ACC112 (cell line): Measurements from ENCODE around the gene ZFC3H1.
"Not testable (repeated sequence)": the region's sequence is repeated elsewhere in the genome, so short reads cannot be mapped to it uniquely, and the experiment has no call there.

Experiments used
- H2AFZ ChIP-seq: fragments of 200-600 bp; sonication (generic); one replicate; pipeline ENCODE4 v1.6.0; 2017; ENCODE audit warnings: antibody characterized with exemption, low read length; ENCODE audit not compliant: unreplicated experiment
- H3K27ac ChIP-seq: fragments of 200-600 bp; sonication (generic); 2 replicates; pipeline ENCODE4 v1.5.1; 2014; ENCODE audit warnings: low read depth, mild to moderate bottlenecking, antibody characterized with exemption, low read length, moderate library complexity
- H3K27me3 ChIP-seq: fragments of 200-600 bp; sonication (generic); 2 replicates; pipeline ENCODE4 v1.6.1; 2014; ENCODE audit warnings: mild to moderate bottlenecking, antibody characterized with exemption, low read length, moderate library complexity, mixed read lengths; ENCODE audit not compliant: insufficient read depth
- H3K36me3 ChIP-seq: fragments of 200-600 bp; sonication (generic); 2 replicates; pipeline ENCODE4 v1.6.1; 2016; ENCODE audit warnings: mild to moderate bottlenecking, antibody characterized with exemption, low read length, moderate library complexity, mixed read lengths; ENCODE audit not compliant: insufficient read depth
- H3K4me1 ChIP-seq: fragments of 200-600 bp; sonication (generic); one replicate; pipeline ENCODE4 v1.6.1; 2016; ENCODE audit warnings: low read length, mixed read lengths; ENCODE audit not compliant: insufficient read depth, unreplicated experiment, control insufficient read depth
- H3K4me3 ChIP-seq: fragments of 200-600 bp; sonication (generic); 2 replicates; pipeline ENCODE4 v1.5.1; 2014; ENCODE audit warnings: mild to moderate bottlenecking, low read depth, low read length
- H3K79me2 ChIP-seq: fragments of 200-600 bp; sonication (generic); one replicate; pipeline ENCODE4 v1.6.0; 2016; ENCODE audit warnings: low read length; ENCODE audit not compliant: control insufficient read depth, unreplicated experiment, insufficient read depth

The ZFC3H1 gene

DNA sequence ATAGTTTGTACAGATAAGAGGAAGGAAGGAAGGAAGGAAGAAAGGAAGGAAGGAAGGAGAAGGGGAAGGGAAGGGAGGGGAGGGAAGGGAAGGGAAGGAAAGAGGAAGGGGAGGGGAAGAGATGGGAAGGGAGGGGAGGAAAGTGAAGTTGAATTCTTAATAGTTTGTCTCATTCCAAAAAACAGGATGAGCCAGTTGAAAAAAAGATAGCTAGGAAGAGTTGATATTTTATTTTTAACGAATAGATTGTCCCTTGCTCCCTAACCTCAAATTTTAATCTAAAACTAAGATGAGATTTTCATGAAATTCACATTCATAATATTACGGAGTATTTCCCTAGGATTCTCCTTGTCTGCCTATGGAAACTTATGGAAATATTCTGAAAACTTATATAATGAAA is 80.7 kb downstream of the ZFC3H1 start:
- Histone ChIP-seq H3K4me3 (no peak overlapping the region), H3K27me3 (peaks cover 10% of the 10 kb centered on the region; the same call in 1 of the 2 replicates), H3K27ac (no peak overlapping the region), H3K79me2 (no peaks in the 10 kb centered on the region), H2AFZ (no peak overlapping the region), H3K4me1 (no peaks in the 10 kb centered on the region), H3K36me3 (no peaks in the 10 kb centered on the region)

DNA sequence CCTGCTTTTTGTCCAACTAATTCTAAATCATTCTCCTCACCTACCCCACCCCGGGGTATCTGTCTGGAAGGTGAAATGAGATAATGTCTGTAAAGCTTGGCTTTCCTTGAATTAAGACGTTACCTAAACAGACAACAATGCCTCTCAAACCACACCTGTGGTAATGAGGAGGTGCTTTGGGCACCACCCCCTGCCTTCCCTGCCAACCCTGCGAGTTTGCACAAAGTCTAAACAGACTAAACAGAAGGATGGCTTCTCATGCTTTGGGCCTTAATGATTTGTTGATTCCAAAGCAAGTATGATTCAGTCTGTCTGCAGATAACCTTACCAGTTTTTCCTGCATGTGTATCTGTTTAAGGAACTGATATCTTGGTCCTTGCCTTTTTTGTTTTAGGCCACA is 82.4 kb downstream of the ZFC3H1 start:
- H3K79me2 ChIP-seq, result no peaks in the 10 kb centered on the region
- no peak overlapping the region for H2AFZ ChIP-seq
- peaks cover 10% of the 10 kb centered on the region; the same call in 1 of the 2 replicates for H3K27me3 ChIP-seq
- H3K36me3 ChIP-seq, result no peaks in the 10 kb centered on the region
- H3K4me1 ChIP-seq, result no peaks in the 10 kb centered on the region
- no peak overlapping the region for H3K4me3 ChIP-seq
- no peak overlapping the region for H3K27ac ChIP-seq

DNA sequence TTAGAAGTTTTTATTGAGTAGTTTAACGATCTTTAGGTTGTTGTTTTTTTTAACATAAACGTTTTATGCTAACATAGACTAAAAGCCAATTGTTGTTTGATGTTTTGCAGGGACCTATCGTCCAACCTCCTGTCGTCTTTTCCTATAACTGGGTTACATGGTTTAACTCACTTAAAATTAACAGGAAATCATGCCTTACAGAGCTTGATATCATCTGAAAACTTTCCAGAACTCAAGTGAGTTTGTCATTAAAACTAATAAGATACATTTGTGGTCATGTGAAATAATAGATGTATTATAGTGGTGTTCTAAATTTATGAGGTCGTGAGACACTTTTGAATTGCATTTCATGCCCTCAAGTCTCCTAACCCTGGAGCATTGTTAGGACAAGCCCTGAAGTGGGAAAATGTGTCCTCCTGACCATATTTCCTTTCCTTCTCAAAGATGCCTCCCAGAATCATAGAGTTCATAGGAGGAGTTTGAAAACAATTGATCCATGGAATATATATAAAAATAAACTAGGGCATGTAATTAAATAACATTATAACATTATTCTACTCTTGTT is 84.9 kb downstream of the ZFC3H1 start:
- Histone ChIP-seq H3K79me2 (no peaks in the 10 kb centered on the region), H2AFZ (no peak overlapping the region), H3K27me3 (no peaks in the 10 kb centered on the region), H3K27ac (no peak overlapping the region), H3K4me1 (no peaks in the 10 kb centered on the region), H3K36me3 (no peaks in the 10 kb centered on the region), H3K4me3 (no peak overlapping the region)

DNA sequence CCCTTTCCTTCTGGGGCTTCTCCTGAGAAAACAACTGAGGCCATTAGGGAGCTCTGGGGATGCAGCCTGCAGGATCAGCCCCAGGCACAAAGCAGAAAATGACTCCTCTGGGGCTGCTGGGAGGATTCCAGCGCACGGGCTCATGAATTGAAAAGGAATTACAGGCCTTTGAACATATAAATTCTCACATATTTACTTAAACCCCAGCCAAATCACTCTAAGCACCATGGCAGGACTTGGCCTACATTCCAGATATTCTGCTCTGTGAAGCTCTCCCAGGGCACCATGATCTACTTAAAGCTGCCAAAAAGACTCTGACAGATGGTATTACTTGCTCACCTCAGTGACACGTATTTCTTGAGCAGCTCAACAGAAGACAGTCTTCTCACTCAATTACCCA is 87.2 kb downstream of the ZFC3H1 start:
- Histone ChIP-seq H3K27ac (no peak overlapping the region), H3K36me3 (no peaks in the 10 kb centered on the region), H3K4me3 (no peak overlapping the region), H3K27me3 (no peaks in the 10 kb centered on the region), H3K4me1 (no peaks in the 10 kb centered on the region), H2AFZ (no peak overlapping the region), H3K79me2 (no peaks in the 10 kb centered on the region)

DNA sequence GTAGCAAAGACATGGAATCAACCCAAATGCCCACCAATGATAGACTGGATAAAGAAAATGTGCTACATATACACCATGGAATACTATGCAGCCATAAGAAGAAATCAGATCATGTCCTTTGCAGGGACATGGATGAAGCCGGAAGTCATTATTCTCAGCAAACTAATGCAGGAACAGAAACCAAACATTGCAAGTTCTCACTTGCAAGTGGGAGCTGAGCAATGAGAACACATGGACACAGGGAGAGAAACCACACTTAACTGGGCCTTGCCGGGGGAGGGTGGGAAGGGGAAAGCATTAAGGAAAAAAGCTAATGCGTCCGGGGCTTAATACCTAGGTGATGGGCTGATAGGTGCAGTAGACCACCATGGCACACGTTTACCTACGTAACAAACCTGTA is 93.8 kb downstream of the ZFC3H1 start:
- not testable (repeated sequence) for H3K27ac ChIP-seq, H3K36me3 ChIP-seq
- H3K27me3 ChIP-seq, result peaks cover 11% of the 10 kb centered on the region

DNA sequence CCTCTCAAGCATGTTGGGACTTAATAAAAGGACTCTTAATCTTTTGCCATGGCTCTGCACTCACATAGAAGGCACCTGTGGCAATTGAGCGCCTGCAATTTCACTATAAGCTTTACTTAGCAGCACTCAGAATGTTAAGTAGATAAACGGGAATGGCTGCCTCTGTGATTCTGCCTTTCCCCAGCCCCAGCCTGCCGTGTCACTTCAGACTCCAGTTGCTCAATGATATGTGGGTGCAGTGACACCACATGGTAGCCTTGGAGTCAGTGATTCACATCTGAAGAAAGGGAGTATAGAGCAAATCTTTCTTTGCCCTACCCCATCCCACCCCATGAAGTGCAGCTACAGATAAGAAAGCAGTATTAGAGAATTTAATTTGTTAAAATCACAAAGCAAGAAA is 96.1 kb downstream of the ZFC3H1 start:
- Histone ChIP-seq H3K36me3 (no peaks in the 10 kb centered on the region), H2AFZ (no peak overlapping the region)

More for the DNA sequence above, 93.8 kb downstream of the ZFC3H1 start:
- H2AFZ ChIP-seq, H3K4me3 ChIP-seq, H3K4me1 ChIP-seq, H3K79me2 ChIP-seq: not testable (repeated sequence)

DNA sequence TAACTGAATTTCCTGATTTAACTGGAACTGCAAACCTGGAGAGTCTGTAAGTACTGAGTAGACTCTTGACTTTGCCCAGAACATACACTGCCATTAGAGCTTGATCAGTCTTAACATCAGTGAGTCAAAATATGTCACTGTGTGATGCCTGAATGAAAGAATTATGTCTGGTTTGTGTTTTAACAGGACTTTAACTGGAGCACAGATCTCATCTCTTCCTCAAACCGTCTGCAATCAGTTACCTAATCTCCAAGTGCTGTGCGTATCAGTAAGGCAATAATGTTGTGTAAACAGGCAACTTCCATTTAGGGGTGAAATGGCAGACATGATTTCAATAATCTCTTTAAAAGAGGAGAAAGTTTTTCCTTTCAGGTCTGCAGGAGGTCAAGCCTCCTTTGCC is 97.0 kb downstream of the ZFC3H1 start:
- Histone ChIP-seq H2AFZ (no peak overlapping the region), H3K4me1 (no peaks in the 10 kb centered on the region), H3K27ac (no peak overlapping the region), H3K79me2 (no peaks in the 10 kb centered on the region), H3K27me3 (peaks cover 11% of the 10 kb centered on the region), H3K36me3 (no peaks in the 10 kb centered on the region), H3K4me3 (no peak overlapping the region)

More for the DNA sequence above, 96.1 kb downstream of the ZFC3H1 start:
- Histone ChIP-seq H3K27me3 (peaks cover 11% of the 10 kb centered on the region), H3K4me3 (no peak overlapping the region), H3K27ac (no peak overlapping the region), H3K4me1 (no peaks in the 10 kb centered on the region), H3K79me2 (no peaks in the 10 kb centered on the region)

DNA sequence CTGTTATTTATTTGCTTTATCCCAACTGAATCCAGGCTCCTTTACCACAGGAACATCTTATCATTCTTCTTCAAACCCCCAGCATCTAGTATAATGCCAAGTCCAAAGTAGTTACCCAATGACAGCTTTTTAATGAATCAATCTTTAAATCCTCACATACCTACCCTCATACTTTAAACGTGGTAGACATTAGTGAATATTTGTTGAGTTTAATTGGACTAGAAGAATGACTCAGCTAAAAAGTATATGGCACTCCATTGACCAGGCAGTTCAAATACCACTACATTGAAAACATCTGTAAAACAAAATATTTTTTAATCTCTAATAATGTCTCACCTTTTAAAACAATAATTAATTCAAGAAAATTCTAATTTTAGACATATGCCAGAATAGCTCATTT is 98.1 kb downstream of the ZFC3H1 start:
- H2AFZ ChIP-seq, result no peak overlapping the region
- H3K4me1 ChIP-seq, result no peaks in the 10 kb centered on the region
- no peaks in the 10 kb centered on the region for H3K36me3 ChIP-seq
- no peaks in the 10 kb centered on the region for H3K79me2 ChIP-seq
- no peak overlapping the region for H3K4me3 ChIP-seq
- peaks cover 11% of the 10 kb centered on the region for H3K27me3 ChIP-seq
- no peak overlapping the region for H3K27ac ChIP-seq

DNA sequence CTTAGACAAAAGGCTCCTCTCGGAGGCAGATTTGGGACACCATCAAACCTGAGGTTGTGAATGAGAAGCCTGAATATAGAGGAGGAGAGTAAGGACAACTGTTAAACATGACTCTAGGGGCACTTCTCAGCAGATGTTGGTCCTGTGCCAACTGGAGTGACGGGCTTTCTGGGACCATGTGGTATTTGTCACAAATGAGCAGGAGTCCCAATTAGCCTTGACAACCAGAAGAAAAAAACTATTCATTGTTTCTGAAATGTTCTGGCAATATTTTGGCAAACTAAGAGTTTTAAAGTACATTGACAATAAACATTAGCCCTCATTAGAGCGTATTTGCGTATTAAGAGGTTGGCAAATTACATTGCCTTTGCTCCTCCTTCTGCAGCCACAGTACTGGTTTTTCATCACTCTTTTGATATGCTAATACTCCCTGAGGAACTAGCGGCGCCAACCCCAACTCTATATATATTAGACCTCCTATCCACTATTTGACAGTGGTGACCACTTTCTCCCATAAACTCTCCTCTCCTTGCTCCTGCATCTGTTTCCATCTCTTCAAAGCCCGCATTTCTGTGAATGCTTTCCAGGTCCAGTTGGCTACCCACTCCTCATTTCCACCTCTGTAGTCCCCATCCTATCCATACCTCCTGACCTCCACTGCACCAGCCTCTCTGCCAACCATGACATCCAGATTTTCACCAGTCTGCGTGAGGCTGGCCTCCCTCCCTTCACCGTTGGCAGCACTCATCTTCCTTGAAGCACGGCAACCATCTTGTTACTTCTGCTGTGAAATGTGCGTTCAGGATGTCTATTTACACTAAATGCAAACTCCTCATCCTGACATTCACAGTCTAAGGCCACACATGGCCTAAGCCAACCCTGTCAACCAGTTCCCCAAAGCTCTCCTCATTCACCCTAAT is 100.7 kb downstream of the ZFC3H1 start:
- Histone ChIP-seq H3K36me3 (no peaks in the 10 kb centered on the region), H3K27ac (no peak overlapping the region), H3K4me1 (no peaks in the 10 kb centered on the region), H3K79me2 (no peaks in the 10 kb centered on the region), H2AFZ (no peak overlapping the region), H3K4me3 (no peak overlapping the region), H3K27me3 (peaks cover 5% of the 10 kb centered on the region)
